ENCODE results near the gene SNAP25. TPM values are rescaled to one million over a fixed set of nuclear protein-coding genes. Genes with fewer than 3 reads are reported as not detected.

The SNAP25 gene
- total and polyA plus RNA-seq, 5 donors: 1.8 to 9.0 (median 2.1) TPM

DNA sequence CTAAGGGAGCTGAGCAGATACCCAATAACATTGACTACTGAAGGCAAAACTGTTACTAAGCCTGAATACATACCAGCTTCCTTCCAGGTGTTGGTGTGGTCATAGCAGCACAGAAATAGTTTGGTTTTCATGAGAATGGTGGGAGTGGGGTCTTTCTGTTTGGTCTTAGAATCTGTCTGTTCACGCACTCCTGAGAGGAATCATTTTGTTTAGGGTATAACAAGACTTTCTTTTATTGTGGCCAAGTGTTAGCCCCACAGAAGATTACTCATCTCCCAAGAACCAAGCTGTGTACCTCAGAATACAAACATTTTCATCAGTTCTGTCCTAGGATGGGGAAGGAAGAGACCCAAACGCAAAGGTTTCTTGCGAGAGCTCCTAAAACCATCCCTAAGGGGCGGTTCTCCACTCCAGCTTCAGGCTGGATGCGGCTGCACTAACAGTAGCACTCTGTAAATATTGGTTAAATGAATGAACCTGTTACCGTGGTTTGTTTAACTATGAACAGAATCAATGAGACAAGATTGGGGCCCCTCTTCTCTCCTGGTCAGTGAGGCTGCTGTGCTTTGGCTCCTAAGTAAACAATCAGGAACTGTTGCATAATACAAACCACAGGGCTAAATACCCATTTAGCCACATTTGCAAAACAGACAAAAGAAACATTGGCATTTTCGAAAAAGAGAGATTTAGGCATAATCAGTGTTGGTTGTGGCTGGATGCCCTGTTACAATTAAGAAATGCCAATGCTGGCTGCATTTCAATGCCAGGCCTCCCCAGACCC is 44.9 kb downstream of the SNAP25 start:
- H3K4me3 ChIP-seq (ENCODE audit: low read length): no peak overlapping the region
- WGBS: 84% methylated on average over 7 of the region's 7 CpGs
- H3K4me1 ChIP-seq (ENCODE audit: control insufficient read depth, insufficient read depth, low read length): no peaks in the 10 kb centered on the region
- no peaks in the 10 kb centered on the region for H3K9me3 ChIP-seq (ENCODE audit: control insufficient read depth, low read length)
- DNase-seq (no peak), ATAC-seq (no peak)
- no peaks in the 10 kb centered on the region for H3K27me3 ChIP-seq (ENCODE audit: control insufficient read depth, insufficient read depth)
- intact Hi-C loops (cut with DNase I): no loop called here
- H3K27ac ChIP-seq (ENCODE audit: low read length): no peak overlapping the region

- ATAC-seq (no peak), DNase-seq (no peak)
- Histone ChIP-seq H3K4me1 (ENCODE audit: control insufficient read depth, insufficient read depth, low read length) (no peaks in the 10 kb centered on the region), H3K27me3 (ENCODE audit: control insufficient read depth, insufficient read depth) (no peaks in the 10 kb centered on the region), H3K4me3 (ENCODE audit: low read length) (no peak overlapping the region), H3K9me3 (ENCODE audit: control insufficient read depth, low read length) (no peaks in the 10 kb centered on the region), H3K27ac (ENCODE audit: low read length) (no peak overlapping the region)
- 55% methylated on average over 2 of the region's 2 CpGs for whole genome bisulfite sequencing
- intact Hi-C loops (cut with DNase I): no loop called here
Measured at GRCh38 chr20:10264166-10264558, 45.5 kb downstream of the SNAP25 start.

DNA sequence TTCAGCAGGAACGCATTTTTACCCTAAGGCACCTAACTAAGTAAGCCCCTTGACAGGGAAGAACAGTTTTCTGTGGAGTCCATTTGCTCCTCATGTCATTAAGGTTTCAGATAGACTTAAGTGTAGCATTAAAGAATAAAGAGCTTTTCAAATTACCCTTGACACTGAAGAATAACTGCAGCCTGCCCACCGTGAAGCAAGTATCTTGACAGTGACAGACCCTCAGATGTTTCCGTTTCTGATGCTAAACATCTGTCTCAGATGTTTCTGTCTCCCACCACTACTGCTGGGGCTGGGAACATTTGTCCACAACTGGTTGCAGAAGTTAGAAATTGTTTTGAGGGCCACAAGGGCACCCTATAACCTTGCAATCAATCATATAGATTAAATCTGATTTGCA is 50.0 kb downstream of the SNAP25 start:
- no peak for ATAC-seq
- intact Hi-C loops (cut with DNase I): no loop called here
- WGBS: 84% methylated on average over 3 of the region's 3 CpGs
- Histone ChIP-seq H3K4me3 (ENCODE audit: low read length) (no peak overlapping the region), H3K9me3 (ENCODE audit: control insufficient read depth, low read length) (no peaks in the 10 kb centered on the region), H3K27me3 (ENCODE audit: control insufficient read depth, insufficient read depth) (no peaks in the 10 kb centered on the region), H3K4me1 (ENCODE audit: control insufficient read depth, insufficient read depth, low read length) (no peaks in the 10 kb centered on the region), H3K27ac (ENCODE audit: low read length) (no peak overlapping the region)
- no peak for DNase-seq

- Histone ChIP-seq H3K4me1 (ENCODE audit: control insufficient read depth, insufficient read depth, low read length) (no peaks in the 10 kb centered on the region), H3K9me3 (ENCODE audit: control insufficient read depth, low read length) (no peaks in the 10 kb centered on the region), H3K27me3 (ENCODE audit: control insufficient read depth, insufficient read depth) (no peaks in the 10 kb centered on the region), H3K27ac (ENCODE audit: low read length) (no peak overlapping the region), H3K4me3 (ENCODE audit: low read length) (no peak overlapping the region)
- ATAC-seq (no peak), DNase-seq (no peak)
- intact Hi-C loops (cut with DNase I): no loop called here
Measured at GRCh38 chr20:10270630-10271029, 52.0 kb downstream of the SNAP25 start.

GRCh38 chr20:10271494-10272219 is 53.0 kb downstream of the SNAP25 start:
- ATAC-seq (peak in 1 of 2 donors; percentile 19), DNase-seq (peak in 2 of 3 donors; percentile 68 to 69)
- 70% methylated on average over 10 of the region's 10 CpGs for WGBS
- intact Hi-C loops (cut with DNase I): no loop called here
- H3K27ac ChIP-seq (ENCODE audit: low read length): no peak overlapping the region
- no peaks in the 10 kb centered on the region for H3K9me3 ChIP-seq (ENCODE audit: control insufficient read depth, low read length)
- no peaks in the 10 kb centered on the region for H3K27me3 ChIP-seq (ENCODE audit: control insufficient read depth, insufficient read depth)
- no peaks in the 10 kb centered on the region for H3K4me1 ChIP-seq (ENCODE audit: control insufficient read depth, insufficient read depth, low read length)
- H3K4me3 ChIP-seq (ENCODE audit: low read length): no peak overlapping the region

GRCh38 chr20:10276878-10277580 is 58.4 kb downstream of the SNAP25 start:
- H3K4me1 ChIP-seq (ENCODE audit: control insufficient read depth, insufficient read depth, low read length): no peaks in the 10 kb centered on the region
- no peaks in the 10 kb centered on the region for H3K9me3 ChIP-seq (ENCODE audit: control insufficient read depth, low read length)
- H3K27ac ChIP-seq (ENCODE audit: low read length): no peak overlapping the region
- DNase-seq: no peak
- no peak for ATAC-seq
- no peak overlapping the region for H3K4me3 ChIP-seq (ENCODE audit: low read length)
- H3K27me3 ChIP-seq (ENCODE audit: control insufficient read depth, insufficient read depth): no peaks in the 10 kb centered on the region
- 52% methylated on average over 6 of the region's 6 CpGs for WGBS
- intact Hi-C loops (cut with DNase I): no loop called here

DNA sequence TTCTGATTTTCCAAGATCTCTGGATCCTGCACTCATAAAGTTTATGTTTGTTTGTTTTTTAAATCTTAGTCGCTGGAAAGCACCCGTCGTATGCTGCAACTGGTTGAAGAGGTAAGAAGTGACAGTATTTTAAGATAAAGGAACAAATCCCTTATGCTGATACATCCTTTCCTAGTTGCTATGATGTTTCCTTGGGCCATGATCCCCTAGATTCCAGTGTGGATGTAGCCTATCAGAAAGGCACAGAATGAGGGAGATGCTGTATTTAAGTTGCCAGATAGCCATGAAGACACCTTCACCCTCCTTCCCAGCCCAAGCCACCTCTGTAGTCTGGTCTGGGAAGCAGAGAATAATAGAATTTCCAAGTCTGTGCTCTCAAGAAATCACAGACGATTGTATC is 59.0 kb downstream of the SNAP25 start:
- ATAC-seq (no peak), DNase-seq (no peak)
- WGBS: 66% methylated on average over 4 of the region's 4 CpGs
- Histone ChIP-seq H3K9me3 (ENCODE audit: control insufficient read depth, low read length) (no peaks in the 10 kb centered on the region), H3K27ac (ENCODE audit: low read length) (no peak overlapping the region), H3K27me3 (ENCODE audit: control insufficient read depth, insufficient read depth) (no peaks in the 10 kb centered on the region), H3K4me1 (ENCODE audit: control insufficient read depth, insufficient read depth, low read length) (no peaks in the 10 kb centered on the region), H3K4me3 (ENCODE audit: low read length) (no peak overlapping the region)
- intact Hi-C loops (cut with DNase I): no loop called here

- no peak for DNase-seq
- no peak for ATAC-seq
- Histone ChIP-seq H3K9me3 (ENCODE audit: control insufficient read depth, low read length) (no peaks in the 10 kb centered on the region), H3K4me3 (ENCODE audit: low read length) (no peak overlapping the region), H3K4me1 (ENCODE audit: control insufficient read depth, insufficient read depth, low read length) (no peaks in the 10 kb centered on the region), H3K27ac (ENCODE audit: low read length) (no peak overlapping the region), H3K27me3 (ENCODE audit: control insufficient read depth, insufficient read depth) (no peaks in the 10 kb centered on the region)
- intact Hi-C loops (cut with DNase I): no loop called here
- 80% methylated on average over 4 of the region's 4 CpGs for WGBS
Measured at GRCh38 chr20:10278412-10278811, 59.8 kb downstream of the SNAP25 start.

DNA sequence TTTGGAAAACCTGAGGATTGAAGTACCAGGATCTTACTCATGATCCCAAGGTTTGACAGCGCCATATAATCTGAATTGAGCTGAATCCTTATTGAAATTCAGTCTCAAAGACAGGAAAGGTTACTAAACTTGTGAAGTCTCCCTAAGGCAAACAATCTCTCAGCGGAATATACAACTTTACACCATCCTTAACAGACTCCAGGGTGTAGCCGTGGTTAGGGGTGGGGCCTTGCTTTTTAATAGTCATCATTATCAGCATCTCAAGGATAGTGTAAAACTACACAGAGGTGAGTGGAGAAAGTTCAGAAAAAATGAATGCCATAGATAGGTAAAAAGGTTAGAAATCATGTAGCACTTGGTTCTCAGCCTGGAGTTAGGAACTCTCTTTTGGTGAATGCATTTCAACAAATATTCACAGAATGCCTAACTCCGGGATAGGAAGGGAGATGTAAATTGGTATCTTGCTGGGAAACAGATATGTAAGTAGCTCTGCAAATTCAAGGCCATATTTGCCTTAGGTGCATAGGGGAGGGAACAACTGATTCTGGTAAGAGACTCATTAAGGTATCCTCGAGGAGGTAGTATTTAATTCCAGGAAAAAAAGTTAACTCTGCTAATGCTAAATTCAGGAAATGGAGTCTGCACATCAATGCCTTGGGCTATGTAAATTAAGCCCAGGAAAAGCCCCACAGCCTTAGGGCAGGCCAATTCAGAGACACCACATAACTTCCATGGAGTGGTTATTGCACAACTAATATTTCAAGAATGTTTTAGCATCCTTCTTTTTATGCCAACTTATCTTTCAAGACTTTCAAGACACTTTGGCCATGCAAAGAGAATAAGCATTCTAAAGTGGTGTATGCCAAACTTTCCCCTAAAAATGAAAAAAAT is 61.6 kb downstream of the SNAP25 start:
- Histone ChIP-seq H3K27ac (ENCODE audit: low read length) (no peak overlapping the region), H3K4me3 (ENCODE audit: low read length) (no peak overlapping the region), H3K27me3 (ENCODE audit: control insufficient read depth, insufficient read depth) (no peaks in the 10 kb centered on the region), H3K9me3 (ENCODE audit: control insufficient read depth, low read length) (no peaks in the 10 kb centered on the region), H3K4me1 (ENCODE audit: control insufficient read depth, insufficient read depth, low read length) (no peaks in the 10 kb centered on the region)
- ATAC-seq (no peak), DNase-seq (no peak)
- WGBS: 74% methylated on average over 5 of the region's 5 CpGs
- intact Hi-C loops (cut with DNase I): no loop called here

DNA sequence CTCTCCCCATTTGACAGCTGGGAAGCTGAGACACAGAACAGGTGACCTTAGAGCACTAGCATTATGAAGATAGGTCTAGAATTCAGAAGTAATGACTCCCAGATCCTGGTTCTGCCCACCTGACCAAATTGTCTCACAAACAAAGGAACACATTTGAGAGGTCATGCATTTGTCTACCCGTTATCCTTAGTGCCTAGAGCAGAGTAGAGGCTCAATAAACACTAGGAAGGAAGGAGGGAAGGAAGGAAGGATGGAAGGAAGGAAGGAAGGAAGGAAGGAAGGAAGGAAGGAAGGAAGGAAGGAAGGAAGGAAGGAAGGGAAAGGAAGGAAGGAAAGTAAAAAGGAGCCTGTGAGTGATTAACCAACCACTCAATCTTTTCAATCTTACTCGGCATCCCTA is 63.3 kb downstream of the SNAP25 start:
- WGBS: 75% methylated on average over 2 of the region's 2 CpGs
- ATAC-seq (no peak), DNase-seq (no peak)
- H3K4me3 ChIP-seq (ENCODE audit: low read length): no peak overlapping the region
- H3K4me1 ChIP-seq (ENCODE audit: control insufficient read depth, insufficient read depth, low read length): no peaks in the 10 kb centered on the region
- no peak overlapping the region for H3K27ac ChIP-seq (ENCODE audit: low read length)
- intact Hi-C loops (cut with DNase I): no loop called here
- no peaks in the 10 kb centered on the region for H3K9me3 ChIP-seq (ENCODE audit: control insufficient read depth, low read length)
- no peaks in the 10 kb centered on the region for H3K27me3 ChIP-seq (ENCODE audit: control insufficient read depth, insufficient read depth)

Data from right cardiac atrium (tissue), 5 donors.